ENCODE results near the gene JAG2.

Gene JAG2

DNA sequence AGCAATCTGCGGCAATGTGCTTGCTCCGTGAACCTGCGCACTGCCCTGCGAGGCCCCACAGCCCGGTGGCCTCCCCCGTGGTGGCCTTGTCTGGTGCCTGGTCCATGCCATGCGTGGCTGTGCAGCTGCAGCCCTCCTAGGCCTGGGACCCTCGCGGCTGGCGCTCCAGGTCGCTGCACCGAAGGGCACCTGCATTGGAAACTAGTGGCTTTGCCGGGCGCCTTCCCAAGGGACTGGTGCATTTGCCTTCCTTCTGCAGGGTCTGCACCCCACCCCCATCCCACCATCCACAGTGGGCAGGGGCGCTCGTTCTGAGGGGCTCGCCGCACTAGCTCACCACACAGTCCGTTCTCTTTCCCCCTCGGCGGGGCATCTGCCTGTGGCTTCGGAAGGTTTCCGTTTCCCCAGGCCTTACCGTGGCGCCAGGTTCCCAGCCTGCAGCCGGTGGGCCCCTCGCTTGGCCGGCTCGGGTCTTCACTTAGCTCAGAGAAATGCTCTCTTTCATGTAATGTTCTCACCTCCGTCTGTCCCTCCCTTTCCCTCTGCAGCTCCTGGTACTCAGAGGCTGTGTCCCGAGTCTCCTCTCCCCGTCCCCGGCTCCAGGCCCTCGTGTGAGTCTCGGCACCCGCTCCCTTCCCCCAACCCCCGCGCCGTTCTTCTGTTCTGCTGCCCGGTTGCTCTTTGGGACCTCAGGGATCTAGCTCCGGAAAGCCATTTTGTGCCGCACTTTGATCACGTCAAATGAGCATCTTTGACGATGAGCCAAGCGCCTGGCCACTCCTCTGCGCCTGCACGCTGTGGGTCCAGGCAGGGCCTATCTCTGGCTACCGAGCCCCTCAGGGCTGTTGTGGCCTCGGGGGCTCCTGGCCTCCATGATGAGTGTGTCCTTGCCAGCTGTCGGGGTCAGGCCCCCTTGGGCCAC, 31.9 kb downstream of the JAG2 start:
- H3K27ac ChIP-seq (replicated peaks): no peak overlapping the region
- H3K4me3 ChIP-seq (replicated peaks; ENCODE audit: insufficient read depth, low read length): no peak overlapping the region
- no peaks in the 10 kb centered on the region for H3K27me3 ChIP-seq (ENCODE audit: insufficient read depth, poor library complexity, severe bottlenecking)
- TF ChIP-seq SPI1 (IDR thresholded peaks at IDR 0.05; ENCODE audit: borderline replicate concordance, low read depth) (no peak), POLR2AphosphoS5 (IDR thresholded peaks at IDR 0.05; ENCODE audit: low read depth) (no peak), GABPA (IDR thresholded peaks at IDR 0.05; ENCODE audit: low read depth) (no peak)
- TF ChIP-seq, protein P1, sequence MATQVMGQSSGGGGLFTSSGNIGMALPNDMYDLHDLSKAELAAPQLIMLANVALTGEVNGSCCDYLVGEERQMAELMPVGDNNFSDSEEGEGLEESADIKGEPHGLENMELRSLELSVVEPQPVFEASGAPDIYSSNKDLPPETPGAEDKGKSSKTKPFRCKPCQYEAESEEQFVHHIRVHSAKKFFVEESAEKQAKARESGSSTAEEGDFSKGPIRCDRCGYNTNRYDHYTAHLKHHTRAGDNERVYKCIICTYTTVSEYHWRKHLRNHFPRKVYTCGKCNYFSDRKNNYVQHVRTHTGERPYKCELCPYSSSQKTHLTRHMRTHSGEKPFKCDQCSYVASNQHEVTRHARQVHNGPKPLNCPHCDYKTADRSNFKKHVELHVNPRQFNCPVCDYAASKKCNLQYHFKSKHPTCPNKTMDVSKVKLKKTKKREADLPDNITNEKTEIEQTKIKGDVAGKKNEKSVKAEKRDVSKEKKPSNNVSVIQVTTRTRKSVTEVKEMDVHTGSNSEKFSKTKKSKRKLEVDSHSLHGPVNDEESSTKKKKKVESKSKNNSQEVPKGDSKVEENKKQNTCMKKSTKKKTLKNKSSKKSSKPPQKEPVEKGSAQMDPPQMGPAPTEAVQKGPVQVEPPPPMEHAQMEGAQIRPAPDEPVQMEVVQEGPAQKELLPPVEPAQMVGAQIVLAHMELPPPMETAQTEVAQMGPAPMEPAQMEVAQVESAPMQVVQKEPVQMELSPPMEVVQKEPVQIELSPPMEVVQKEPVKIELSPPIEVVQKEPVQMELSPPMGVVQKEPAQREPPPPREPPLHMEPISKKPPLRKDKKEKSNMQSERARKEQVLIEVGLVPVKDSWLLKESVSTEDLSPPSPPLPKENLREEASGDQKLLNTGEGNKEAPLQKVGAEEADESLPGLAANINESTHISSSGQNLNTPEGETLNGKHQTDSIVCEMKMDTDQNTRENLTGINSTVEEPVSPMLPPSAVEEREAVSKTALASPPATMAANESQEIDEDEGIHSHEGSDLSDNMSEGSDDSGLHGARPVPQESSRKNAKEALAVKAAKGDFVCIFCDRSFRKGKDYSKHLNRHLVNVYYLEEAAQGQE (IDR thresholded peaks at IDR 0.05; ENCODE audit: insufficient replicate concordance, low read depth): no peak
- TF ChIP-seq, protein P2, sequence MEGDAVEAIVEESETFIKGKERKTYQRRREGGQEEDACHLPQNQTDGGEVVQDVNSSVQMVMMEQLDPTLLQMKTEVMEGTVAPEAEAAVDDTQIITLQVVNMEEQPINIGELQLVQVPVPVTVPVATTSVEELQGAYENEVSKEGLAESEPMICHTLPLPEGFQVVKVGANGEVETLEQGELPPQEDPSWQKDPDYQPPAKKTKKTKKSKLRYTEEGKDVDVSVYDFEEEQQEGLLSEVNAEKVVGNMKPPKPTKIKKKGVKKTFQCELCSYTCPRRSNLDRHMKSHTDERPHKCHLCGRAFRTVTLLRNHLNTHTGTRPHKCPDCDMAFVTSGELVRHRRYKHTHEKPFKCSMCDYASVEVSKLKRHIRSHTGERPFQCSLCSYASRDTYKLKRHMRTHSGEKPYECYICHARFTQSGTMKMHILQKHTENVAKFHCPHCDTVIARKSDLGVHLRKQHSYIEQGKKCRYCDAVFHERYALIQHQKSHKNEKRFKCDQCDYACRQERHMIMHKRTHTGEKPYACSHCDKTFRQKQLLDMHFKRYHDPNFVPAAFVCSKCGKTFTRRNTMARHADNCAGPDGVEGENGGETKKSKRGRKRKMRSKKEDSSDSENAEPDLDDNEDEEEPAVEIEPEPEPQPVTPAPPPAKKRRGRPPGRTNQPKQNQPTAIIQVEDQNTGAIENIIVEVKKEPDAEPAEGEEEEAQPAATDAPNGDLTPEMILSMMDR (IDR thresholded peaks at IDR 0.05; ENCODE audit: insufficient read depth, low read length): no peak
- no peak for DNase-seq (ENCODE audit: low read depth in 1 of 2, low spot score in 1 of 2)

DNA sequence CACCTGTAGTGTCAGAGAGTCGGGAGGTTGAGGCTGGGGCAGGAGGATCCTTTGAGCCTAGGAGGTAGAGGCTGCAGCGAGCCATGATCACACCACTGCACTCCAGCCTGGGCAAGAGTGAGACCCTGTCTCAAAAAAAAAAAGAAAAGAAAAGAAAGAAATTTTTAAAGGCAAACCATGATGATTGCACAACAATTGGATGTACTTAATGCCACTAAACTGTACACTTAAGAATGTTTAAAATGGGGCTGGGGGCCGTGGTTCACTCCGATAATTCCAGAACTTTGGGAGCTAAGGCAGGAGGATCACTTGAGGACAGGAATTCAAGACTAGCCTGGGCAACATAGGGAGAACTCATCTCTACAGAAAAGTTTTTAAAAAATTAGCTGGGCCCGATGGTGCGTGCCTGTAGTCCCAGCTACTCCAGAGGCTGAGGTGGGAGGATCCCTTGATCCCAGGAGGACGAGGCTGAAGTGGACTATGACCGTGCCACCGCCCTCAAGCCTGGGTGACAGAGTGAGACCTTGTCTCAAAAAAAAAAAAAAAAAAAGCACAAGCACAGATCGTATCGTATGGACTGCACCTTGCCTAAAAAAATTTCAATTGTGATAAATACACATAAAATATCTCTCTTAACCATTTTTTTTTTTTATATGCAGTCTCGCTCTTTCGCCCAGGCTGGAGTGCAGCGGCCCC, 32.7 kb downstream of the JAG2 start:
- Histone ChIP-seq H3K4me3 (replicated peaks; ENCODE audit: insufficient read depth, low read length) (no peak overlapping the region), H3K27ac (replicated peaks) (no peak overlapping the region)
- TF ChIP-seq, protein P1 (IDR thresholded peaks at IDR 0.05; ENCODE audit: insufficient replicate concordance, low read depth): no peak
- TF ChIP-seq, protein P2 (IDR thresholded peaks at IDR 0.05; ENCODE audit: insufficient read depth, low read length): no peak

GRCh38 chr14:105132921-105133654, 35.5 kb downstream of the JAG2 start:
- H3K27ac ChIP-seq (replicated peaks): no peak overlapping the region
- no peak for DNase-seq (ENCODE audit: low read depth in 1 of 2, low spot score in 1 of 2)
- TF ChIP-seq, protein P2 (IDR thresholded peaks at IDR 0.05; ENCODE audit: insufficient read depth, low read length): no peak
- no peak for TF ChIP-seq GABPA (IDR thresholded peaks at IDR 0.05; ENCODE audit: low read depth)
- TF ChIP-seq, protein P1 (IDR thresholded peaks at IDR 0.05; ENCODE audit: insufficient replicate concordance, low read depth): no peak
- TF ChIP-seq POLR2AphosphoS5 (IDR thresholded peaks at IDR 0.05; ENCODE audit: low read depth): no peak
- TF ChIP-seq SPI1 (IDR thresholded peaks at IDR 0.05; ENCODE audit: borderline replicate concordance, low read depth): no peak
- H3K4me3 ChIP-seq (replicated peaks; ENCODE audit: insufficient read depth, low read length): no peak overlapping the region
- H3K27me3 ChIP-seq (ENCODE audit: insufficient read depth, poor library complexity, severe bottlenecking): no peaks in the 10 kb centered on the region

More for the DNA sequence above, 32.7 kb downstream of the JAG2 start:
- no peaks in the 10 kb centered on the region for H3K27me3 ChIP-seq (ENCODE audit: insufficient read depth, poor library complexity, severe bottlenecking)
- no peak for DNase-seq (ENCODE audit: low read depth in 1 of 2, low spot score in 1 of 2)

Data from HL-60 (cell line).